CD4-positive, alpha-beta T cell (primary cell): ENCODE data around the gene TMEM254. TPM values are rescaled to one million over a fixed set of nuclear protein-coding genes. Genes with fewer than 3 reads are reported as not detected.

Experiments
- ATAC-seq: fragments of 200-7000 bp; cut with Tn5 transposase; one replicate; pipeline ENCODE4 v1.10.0; 2022; ENCODE audit warnings: mild to moderate bottlenecking; ENCODE audit not compliant: poor library complexity
- CTCF ChIA-PET: fragments of 350-600 bp; sonication (Branson Sonifier 250); formaldehyde crosslinking; loops from one replicate; lab custom pipeline; 2021; ENCODE audit warnings: antibody characterized with exemption, inconsistent platforms; lab: Charles Lee
- POLR2A ChIA-PET: fragments of 350-600 bp; sonication (Branson Sonifier 250); formaldehyde crosslinking; loops from one replicate; lab custom pipeline; 2021; ENCODE audit warnings: antibody characterized with exemption, inconsistent platforms; lab: Charles Lee
- DNase-seq, 14 experiments: peaks; one replicate each; pipeline ENCODE4 v3.0.0-alpha.2; 2013 to 2020; ENCODE audit warnings: mixed read lengths in 2 of 14
- H3K27ac ChIP-seq, 2 donors: one replicate each; pipeline versions ENCODE4 v1.5.1 to v1.7.0; 2013; ENCODE audit warnings: low read length in 2 of 2, low read depth in 1 of 2, mild to moderate bottlenecking in 1 of 2
- H3K27me3 ChIP-seq, 2 experiments: 1 replicate in 1 of 2; 2 replicates in 1 of 2; pipeline versions ENCODE4 v1.6.1 to v1.7.0; 2013; ENCODE audit warnings: low read length in 2 of 2, control low read depth in 1 of 2, mild to moderate bottlenecking in 1 of 2, moderate library complexity in 1 of 2; ENCODE audit not compliant: insufficient read depth in 2 of 2, control insufficient read depth in 1 of 2
- H3K36me3 ChIP-seq: one replicate; pipeline ENCODE4 v1.6.1; 2013; ENCODE audit warnings: low read length, control low read depth; ENCODE audit not compliant: insufficient read depth
- H3K4me1 ChIP-seq: one replicate; pipeline ENCODE4 v1.6.1; 2013; ENCODE audit warnings: low read length, control low read depth; ENCODE audit not compliant: insufficient read depth
- H3K4me3 ChIP-seq: one replicate; pipeline ENCODE4 v1.5.1; 2013; ENCODE audit warnings: mild to moderate bottlenecking, low read length, moderate library complexity
- H3K9me3 ChIP-seq, 2 experiments: 1 replicate in 1 of 2; 2 replicates in 1 of 2; pipeline versions ENCODE4 v1.6.1 to v1.7.0; 2013; ENCODE audit warnings: low read length in 2 of 2, mild to moderate bottlenecking in 2 of 2, control low read depth in 1 of 2, moderate library complexity in 1 of 2; ENCODE audit not compliant: control insufficient read depth in 1 of 2, insufficient read depth in 1 of 2
- H3K27ac Mint-ChIP-seq: one replicate; pipeline ENCODE4 v1.8.0; 2020; ENCODE audit warnings: mixed read lengths
- H3K27me3 Mint-ChIP-seq: one replicate; pipeline ENCODE4 v1.8.0; 2021; ENCODE audit warnings: mixed read lengths
- H3K36me3 Mint-ChIP-seq: one replicate; pipeline ENCODE4 v1.8.0; 2021; ENCODE audit warnings: low read depth, mixed read lengths
- H3K4me1 Mint-ChIP-seq: one replicate; pipeline ENCODE4 v1.8.0; 2021; ENCODE audit warnings: low read depth, mixed read lengths
- H3K4me3 Mint-ChIP-seq: one replicate; pipeline ENCODE4 v1.8.0; 2020; ENCODE audit warnings: mild to moderate bottlenecking, mixed read lengths
- H3K9me3 Mint-ChIP-seq: one replicate; pipeline ENCODE4 v1.8.0; 2020; ENCODE audit warnings: mixed read lengths
- intact Hi-C, 2 experiments: fragments of 100-400 bp; cut with DNase I in 1 of 2; cut with micrococcal nuclease in 1 of 2; formaldehyde crosslinking; loops; one replicate each; pipeline versions ENCODE4 v1.15.1 to v1.9.0; 2023 to 2025; cut with DNase I, micrococcal nuclease
- total RNA-seq, 174 experiments: library from RNA in 2 of 174; stranded (reverse) in 2 of 174; gene quantifications; one replicate each; pipeline ENCODE4 v1.2.3 and lab custom pipeline; 2021 to 2026
- TF ChIP-seq, protein P1 (sequence below): fragments of 200-600 bp; IDR thresholded peaks from one replicate; pipeline ENCODE4 v1.8.0; 2022; ENCODE audit warnings: antibody characterized with exemption, mild to moderate bottlenecking

Gene TMEM254
- total RNA-seq, 2 experiments from 2014 or later, result 4.0 to 5.6 TPM

DNA sequence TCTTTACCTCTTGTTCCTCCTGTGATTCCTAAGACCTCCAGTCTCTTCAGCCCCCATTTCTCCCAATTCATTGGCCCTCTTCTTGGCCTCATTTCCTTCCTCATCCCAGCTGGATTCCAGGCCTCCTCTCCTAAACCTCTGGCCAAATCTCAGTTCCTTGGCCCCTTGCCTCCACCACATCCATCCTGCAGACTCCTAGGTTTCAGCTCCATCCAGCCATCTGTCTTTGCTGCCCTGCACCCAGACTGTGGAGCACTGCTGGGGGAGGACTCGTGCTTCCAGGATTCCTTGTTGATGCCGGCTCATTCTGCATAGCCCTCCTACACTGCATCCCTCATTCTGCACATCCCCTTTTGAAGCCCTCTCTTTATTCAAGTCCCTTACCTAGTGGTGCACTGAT is 60.8 kb downstream of the TMEM254 start:
- H3K27ac Mint-ChIP-seq, result no peak overlapping the region
- H3K4me1 Mint-ChIP-seq, result peaks cover 7% of the 10 kb centered on the region
- DNase-seq (no peak), ATAC-seq (no peak)
- Histone ChIP-seq H3K9me3 (no peaks in the 10 kb centered on the region), H3K4me3 (no peak overlapping the region), H3K27me3 (peaks cover 0 to 13% of the 10 kb centered on the region in 2 experiments), H3K36me3 (no peaks in the 10 kb centered on the region), H3K27ac (no peak overlapping the region), H3K4me1 (peaks cover 9% of the 10 kb centered on the region)
- TF ChIP-seq, protein P1, sequence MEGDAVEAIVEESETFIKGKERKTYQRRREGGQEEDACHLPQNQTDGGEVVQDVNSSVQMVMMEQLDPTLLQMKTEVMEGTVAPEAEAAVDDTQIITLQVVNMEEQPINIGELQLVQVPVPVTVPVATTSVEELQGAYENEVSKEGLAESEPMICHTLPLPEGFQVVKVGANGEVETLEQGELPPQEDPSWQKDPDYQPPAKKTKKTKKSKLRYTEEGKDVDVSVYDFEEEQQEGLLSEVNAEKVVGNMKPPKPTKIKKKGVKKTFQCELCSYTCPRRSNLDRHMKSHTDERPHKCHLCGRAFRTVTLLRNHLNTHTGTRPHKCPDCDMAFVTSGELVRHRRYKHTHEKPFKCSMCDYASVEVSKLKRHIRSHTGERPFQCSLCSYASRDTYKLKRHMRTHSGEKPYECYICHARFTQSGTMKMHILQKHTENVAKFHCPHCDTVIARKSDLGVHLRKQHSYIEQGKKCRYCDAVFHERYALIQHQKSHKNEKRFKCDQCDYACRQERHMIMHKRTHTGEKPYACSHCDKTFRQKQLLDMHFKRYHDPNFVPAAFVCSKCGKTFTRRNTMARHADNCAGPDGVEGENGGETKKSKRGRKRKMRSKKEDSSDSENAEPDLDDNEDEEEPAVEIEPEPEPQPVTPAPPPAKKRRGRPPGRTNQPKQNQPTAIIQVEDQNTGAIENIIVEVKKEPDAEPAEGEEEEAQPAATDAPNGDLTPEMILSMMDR, result no peak
- CTCF ChIA-PET, result no interaction called here
- no peaks in the 10 kb centered on the region for H3K36me3 Mint-ChIP-seq
- H3K9me3 Mint-ChIP-seq, result no peaks in the 10 kb centered on the region
- H3K27me3 Mint-ChIP-seq, result peaks cover 26% of the 10 kb centered on the region
- intact Hi-C loops, result no loop called here
- POLR2A ChIA-PET, result no interaction called here
- H3K4me3 Mint-ChIP-seq, result no peak overlapping the region

DNA sequence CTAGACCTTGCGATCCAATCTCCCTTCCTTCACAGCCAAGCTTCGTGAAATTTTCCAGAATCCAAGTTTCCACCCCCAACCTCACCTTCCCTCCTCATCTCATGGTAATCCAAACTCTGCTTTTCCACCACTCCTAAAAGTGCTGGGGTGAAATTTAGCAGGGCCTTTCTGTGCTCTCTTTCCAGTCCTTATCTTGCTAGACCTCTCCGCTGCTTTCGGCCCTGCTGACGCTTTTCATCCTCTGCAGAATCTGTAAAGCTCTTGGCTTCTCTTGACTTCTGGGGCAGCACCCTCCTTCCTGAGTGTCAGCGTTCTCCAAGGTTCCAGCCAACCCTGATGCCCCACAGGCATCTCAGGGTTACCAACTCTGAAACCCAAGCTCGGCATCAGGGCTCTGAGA is 61.8 kb downstream of the TMEM254 start:
- TF ChIP-seq, protein P1, result no peak
- Histone ChIP-seq H3K36me3 (no peaks in the 10 kb centered on the region), H3K4me1 (peaks cover 17% of the 10 kb centered on the region), H3K27me3 (peaks cover 0 to 13% of the 10 kb centered on the region in 2 experiments), H3K9me3 (no peaks in the 10 kb centered on the region), H3K4me3 (no peak overlapping the region), H3K27ac (no peak overlapping the region)
- no peaks in the 10 kb centered on the region for H3K36me3 Mint-ChIP-seq
- H3K9me3 Mint-ChIP-seq, result no peaks in the 10 kb centered on the region
- H3K27me3 Mint-ChIP-seq, result peaks cover 20% of the 10 kb centered on the region
- ChIA-PET POLR2A (interaction anchor here (0.7 kb wide), 1 partner anchor 233 kb away, joined by 3 read pairs; no protein-coding TSS in a partner anchor), CTCF (no interaction called here)
- H3K4me1 Mint-ChIP-seq, result peaks cover 16% of the 10 kb centered on the region
- DNase-seq (no peak), ATAC-seq (no peak)
- no peak overlapping the region for H3K27ac Mint-ChIP-seq
- intact Hi-C loops, result loop anchor here in 1 of 2 experiments (5.0 kb wide), 3 partner anchors 47 to 63 kb away; partner anchors contain the start of gene TMEM254
- no peak overlapping the region for H3K4me3 Mint-ChIP-seq

DNA sequence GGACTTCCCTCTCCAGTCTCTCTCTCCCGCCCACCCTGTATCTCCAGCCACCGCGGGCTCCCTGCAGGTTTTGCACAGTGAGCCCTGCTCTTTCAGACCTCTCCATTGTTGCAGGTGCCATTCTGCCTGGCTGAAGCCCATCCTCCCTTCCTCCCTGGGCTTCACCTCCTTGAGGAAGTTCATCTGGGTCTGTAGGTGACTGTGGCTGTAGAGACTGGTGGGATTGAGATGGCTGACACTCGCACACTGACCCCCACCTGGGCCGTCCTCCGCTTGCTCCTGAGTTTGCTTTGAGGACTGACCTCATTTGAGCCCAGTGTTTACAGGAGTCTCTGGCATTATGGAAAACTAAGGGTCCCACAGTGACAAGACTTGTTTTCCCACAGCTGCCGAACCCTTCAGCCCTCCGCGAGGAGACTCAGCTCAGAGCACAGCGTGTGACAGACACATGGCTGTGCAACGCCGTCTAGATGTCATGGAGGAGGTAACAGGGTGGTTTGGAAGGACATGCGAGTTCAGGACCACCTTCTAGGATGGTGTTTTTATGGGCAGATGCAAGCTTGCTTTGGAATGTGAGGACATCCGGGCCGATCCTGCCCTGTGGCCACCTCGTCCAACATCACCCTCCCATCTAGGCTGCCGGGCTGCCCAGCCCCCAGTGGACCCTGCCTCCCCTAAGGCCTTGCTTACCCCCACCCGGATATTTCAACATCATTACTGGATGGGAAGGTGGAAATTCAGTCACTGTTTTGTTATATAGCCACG is 63.4 kb downstream of the TMEM254 start:
- Mint-ChIP-seq H3K4me3 (no peak overlapping the region), H3K36me3 (no peaks in the 10 kb centered on the region), H3K9me3 (no peaks in the 10 kb centered on the region), H3K27ac (no peak overlapping the region), H3K4me1 (peaks cover 25% of the 10 kb centered on the region), H3K27me3 (peaks cover 20% of the 10 kb centered on the region)
- intact Hi-C loops, result loop anchor here in 1 of 2 experiments (5.0 kb wide), 3 partner anchors 45 to 65 kb away; partner anchors contain the start of gene TMEM254
- ChIA-PET POLR2A (interaction anchor here (3.4 kb wide), 1 partner anchor 80 kb away, joined by 46 read pairs; no protein-coding TSS in a partner anchor), CTCF (interaction anchor here (0.6 to 3.2 kb wide), 2 partner anchors 57 to 81 kb away, joined by 3 to 36 read pairs; no protein-coding TSS in a partner anchor)
- Histone ChIP-seq H3K36me3 (no peaks in the 10 kb centered on the region), H3K27me3 (peaks cover 0 to 7% of the 10 kb centered on the region in 2 experiments), H3K27ac (no peak overlapping the region), H3K4me1 (peaks cover 17% of the 10 kb centered on the region), H3K4me3 (no peak overlapping the region), H3K9me3 (no peaks in the 10 kb centered on the region)
- ATAC-seq (no peak), DNase-seq (no peak)
- TF ChIP-seq, protein P1, result no peak

Other genes with a start within 250 kb of the TMEM254 start
- not detected for gene SFTPD, start 129.6 kb upstream of the TMEM254 start, total RNA-seq
- not detected for gene PLAC9, start 54.1 kb downstream of the TMEM254 start, total RNA-seq
- gene ANXA11, start 126.9 kb downstream of the TMEM254 start, total RNA-seq, result 100 to 1,000 TPM; 153 to 159 TPM
- not detected for gene MAT1A, start 211.0 kb downstream of the TMEM254 start, total RNA-seq